Right lobe of liver (tissue), 4 donors: ENCODE results near the gene HESX1.

Experiments
- POLR2A ChIP-seq: fragments of 450-650 bp; IDR thresholded peaks from one replicate; pipeline ENCODE4 v1.6.1; 2017; ENCODE audit warnings: antibody characterized with exemption, mild to moderate bottlenecking
- TF ChIP-seq, protein P1 (sequence below), 4 donors: fragments of 200-600 bp in 3 of 4; fragments of 450-650 bp in 1 of 4; IDR thresholded peaks; one replicate each; pipeline versions ENCODE4 v1.5.1 to v1.8.0; 2016 to 2022; ENCODE audit warnings: antibody characterized with exemption in 4 of 4, mild to moderate bottlenecking in 2 of 4
- donor health status: DM: no; HTN: no; CAD: no.
- donor health status: DM: no; HTN: no; CAD: no.
- donor health status: DM: no; HTN: yes; CAD: no.

DNA sequence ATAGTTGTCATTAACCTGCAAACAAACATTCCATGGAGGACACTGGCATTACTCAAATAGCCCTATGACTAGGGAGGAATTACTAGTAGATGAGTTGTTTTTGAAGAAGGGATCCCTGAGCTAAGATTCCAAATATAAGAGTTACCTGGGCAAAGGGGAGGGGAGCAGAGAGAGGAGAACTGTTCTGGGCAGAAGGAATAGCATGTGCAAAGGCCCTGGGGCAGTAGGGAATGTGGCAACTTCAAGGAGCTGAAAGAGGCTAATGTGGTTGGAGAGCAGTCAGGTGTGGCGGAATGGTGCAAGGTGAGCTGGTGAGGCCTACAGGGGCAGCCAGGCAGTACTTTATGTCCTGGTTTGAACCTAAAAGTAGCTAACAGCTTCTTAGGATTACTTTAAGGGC, 28.8 kb downstream of the HESX1 start:
- TF ChIP-seq POLR2A, result no peak
- TF ChIP-seq, protein P1, sequence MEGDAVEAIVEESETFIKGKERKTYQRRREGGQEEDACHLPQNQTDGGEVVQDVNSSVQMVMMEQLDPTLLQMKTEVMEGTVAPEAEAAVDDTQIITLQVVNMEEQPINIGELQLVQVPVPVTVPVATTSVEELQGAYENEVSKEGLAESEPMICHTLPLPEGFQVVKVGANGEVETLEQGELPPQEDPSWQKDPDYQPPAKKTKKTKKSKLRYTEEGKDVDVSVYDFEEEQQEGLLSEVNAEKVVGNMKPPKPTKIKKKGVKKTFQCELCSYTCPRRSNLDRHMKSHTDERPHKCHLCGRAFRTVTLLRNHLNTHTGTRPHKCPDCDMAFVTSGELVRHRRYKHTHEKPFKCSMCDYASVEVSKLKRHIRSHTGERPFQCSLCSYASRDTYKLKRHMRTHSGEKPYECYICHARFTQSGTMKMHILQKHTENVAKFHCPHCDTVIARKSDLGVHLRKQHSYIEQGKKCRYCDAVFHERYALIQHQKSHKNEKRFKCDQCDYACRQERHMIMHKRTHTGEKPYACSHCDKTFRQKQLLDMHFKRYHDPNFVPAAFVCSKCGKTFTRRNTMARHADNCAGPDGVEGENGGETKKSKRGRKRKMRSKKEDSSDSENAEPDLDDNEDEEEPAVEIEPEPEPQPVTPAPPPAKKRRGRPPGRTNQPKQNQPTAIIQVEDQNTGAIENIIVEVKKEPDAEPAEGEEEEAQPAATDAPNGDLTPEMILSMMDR (IDR thresholded peaks at IDR 0.05), result no peak
